Measurements from ENCODE around the gene CDK15. TPM values are rescaled to one million over a fixed set of nuclear protein-coding genes. Genes with fewer than 3 reads are reported as not detected.

CDK15 gene
- total RNA-seq, 3 donors from 2014 or later: 0.33 to 4.6 (median 2.2) TPM

- H3K27ac ChIP-seq: no peak overlapping the region
- no peaks in the 10 kb centered on the region for H3K36me3 ChIP-seq
- no peak for DNase-seq (ENCODE audit: low spot score in 2 of 2)
- intact Hi-C loops (cut with DNase I; ENCODE audit: low total_unique reads): no loop called here
- H3K4me1 ChIP-seq: no peaks in the 10 kb centered on the region
- no peaks in the 10 kb centered on the region for H3K9me3 ChIP-seq
- no peaks in the 10 kb centered on the region for H3K27me3 ChIP-seq
- no peak for TF ChIP-seq POLR2A (IDR thresholded peaks at IDR 0.05)
- no peak for TF ChIP-seq POLR2AphosphoS5 (IDR thresholded peaks at IDR 0.05)
- no peak for TF ChIP-seq CTCF (IDR thresholded peaks at IDR 0.05)
- H3K4me3 ChIP-seq: peak overlapping the region in 1 of 3 donors; percentile 35
These were observed 52.2 kb downstream of the CDK15 start for GRCh38 chr2:201858281-201859184.

GRCh38 chr2:201859949-201860348 is 53.6 kb downstream of the CDK15 start:
- Histone ChIP-seq H3K9me3 (no peaks in the 10 kb centered on the region), H3K27ac (no peak overlapping the region), H3K4me3 (no peak overlapping the region), H3K36me3 (no peaks in the 10 kb centered on the region), H3K4me1 (no peaks in the 10 kb centered on the region), H3K27me3 (no peaks in the 10 kb centered on the region)
- no peak for TF ChIP-seq POLR2A (IDR thresholded peaks at IDR 0.05)
- DNase-seq (ENCODE audit: low spot score in 2 of 2): no peak
- intact Hi-C loops (cut with DNase I; ENCODE audit: low total_unique reads): no loop called here

GRCh38 chr2:201860636-201861066 is 54.3 kb downstream of the CDK15 start:
- H3K4me3 ChIP-seq: no peak overlapping the region
- no peaks in the 10 kb centered on the region for H3K4me1 ChIP-seq
- intact Hi-C loops (cut with DNase I; ENCODE audit: low total_unique reads): no loop called here
- peak in 1 of 2 donors; percentile 60 for DNase-seq (ENCODE audit: low spot score in 2 of 2)
- no peaks in the 10 kb centered on the region for H3K27me3 ChIP-seq
- no peak overlapping the region for H3K27ac ChIP-seq
- no peaks in the 10 kb centered on the region for H3K36me3 ChIP-seq
- H3K9me3 ChIP-seq: no peaks in the 10 kb centered on the region
- TF ChIP-seq CTCF (IDR thresholded peaks at IDR 0.05) (peak; percentile 86 to 93 (median 91)), POLR2AphosphoS5 (IDR thresholded peaks at IDR 0.05) (peak in 2 of 3 donors; percentile 52 to 66), POLR2A (IDR thresholded peaks at IDR 0.05) (no peak)

GRCh38 chr2:201862843-201863242 is 56.5 kb downstream of the CDK15 start:
- Histone ChIP-seq H3K4me3 (no peak overlapping the region), H3K36me3 (no peaks in the 10 kb centered on the region), H3K4me1 (no peaks in the 10 kb centered on the region), H3K27me3 (no peaks in the 10 kb centered on the region), H3K9me3 (no peaks in the 10 kb centered on the region), H3K27ac (no peak overlapping the region)
- DNase-seq (ENCODE audit: low spot score in 2 of 2): no peak
- intact Hi-C loops (cut with DNase I; ENCODE audit: low total_unique reads): no loop called here
- TF ChIP-seq POLR2AphosphoS5 (IDR thresholded peaks at IDR 0.05) (no peak), CTCF (IDR thresholded peaks at IDR 0.05) (no peak), POLR2A (IDR thresholded peaks at IDR 0.05) (no peak)

- Histone ChIP-seq H3K36me3 (no peaks in the 10 kb centered on the region), H3K4me3 (no peak overlapping the region), H3K27me3 (no peaks in the 10 kb centered on the region), H3K4me1 (no peaks in the 10 kb centered on the region), H3K27ac (no peak overlapping the region), H3K9me3 (no peaks in the 10 kb centered on the region)
- intact Hi-C loops (cut with DNase I; ENCODE audit: low total_unique reads): no loop called here
- DNase-seq (ENCODE audit: low spot score in 2 of 2): no peak
- TF ChIP-seq CTCF (IDR thresholded peaks at IDR 0.05) (no peak), POLR2A (IDR thresholded peaks at IDR 0.05) (no peak), POLR2AphosphoS5 (IDR thresholded peaks at IDR 0.05) (no peak)
These were observed 60.5 kb downstream of the CDK15 start for GRCh38 chr2:201866643-201867473.
